CD4-positive, alpha-beta memory T cell (primary cell): ENCODE measurements around the gene CTNNA2. TPM values are rescaled to one million over a fixed set of nuclear protein-coding genes. Genes with fewer than 3 reads are reported as not detected.
A peak's percentile ranks its signal among the peaks of the same experiment; 100 is the strongest.

Experiments used
- CTCF ChIA-PET: fragments of 350-600 bp; sonication (Branson Sonifier 250); formaldehyde crosslinking; loops from one replicate; lab custom pipeline; 2021; ENCODE audit warnings: inconsistent platforms; ENCODE audit not compliant: partially characterized antibody; lab: Charles Lee
- POLR2A ChIA-PET: fragments of 350-600 bp; sonication (Branson Sonifier 250); formaldehyde crosslinking; loops from one replicate; lab custom pipeline; 2021; ENCODE audit not compliant: partially characterized antibody; lab: Charles Lee
- DNase-seq, 5 donors: peaks; one replicate each; pipeline versions ENCODE4 v3.0.0 to v3.0.0-alpha.2; 2020 to 2022; ENCODE audit warnings: mixed read lengths in 1 of 5
- H3K27ac ChIP-seq: one replicate; pipeline ENCODE4 v1.7.0; 2013; ENCODE audit warnings: low read depth, low read length
- H3K27me3 ChIP-seq: 2 replicates; pipeline ENCODE4 v1.7.0; 2013; ENCODE audit warnings: mild to moderate bottlenecking, low read length, moderate library complexity; ENCODE audit not compliant: insufficient read depth
- H3K36me3 ChIP-seq: 2 replicates; pipeline ENCODE4 v1.7.0; 2013; ENCODE audit warnings: mild to moderate bottlenecking, low read length, moderate library complexity; ENCODE audit not compliant: insufficient read depth
- H3K4me1 ChIP-seq: 2 replicates; pipeline ENCODE4 v1.7.0; 2013; ENCODE audit warnings: mild to moderate bottlenecking, low read length, moderate library complexity; ENCODE audit not compliant: insufficient read depth
- H3K4me3 ChIP-seq, 2 donors: one replicate each; pipeline ENCODE4 v1.7.0; 2013; ENCODE audit warnings: low read length in 2 of 2, mild to moderate bottlenecking in 1 of 2
- H3K9me3 ChIP-seq, 2 donors: one replicate each; pipeline ENCODE4 v1.7.0; 2013; ENCODE audit warnings: low read length in 2 of 2, control low read depth in 1 of 2; ENCODE audit not compliant: control insufficient read depth in 1 of 2
- H3K27ac Mint-ChIP-seq, 7 donors: one replicate each; pipeline ENCODE4 v1.8.0; 2020 to 2021; ENCODE audit warnings: mixed read lengths in 7 of 7, mild to moderate bottlenecking in 6 of 7, inconsistent platforms in 3 of 7, moderate library complexity in 3 of 7
- H3K27me3 Mint-ChIP-seq, 2 donors: one replicate each; pipeline ENCODE4 v1.8.0; 2020 to 2021; ENCODE audit warnings: mixed read lengths in 2 of 2
- H3K36me3 Mint-ChIP-seq, 2 donors: one replicate each; pipeline ENCODE4 v1.8.0; 2020 to 2021; ENCODE audit warnings: mixed read lengths in 2 of 2, inconsistent platforms in 1 of 2, mild to moderate bottlenecking in 1 of 2
- H3K4me1 Mint-ChIP-seq, 4 donors: one replicate each; pipeline ENCODE4 v1.8.0; 2020 to 2021; ENCODE audit warnings: mixed read lengths in 4 of 4, mild to moderate bottlenecking in 1 of 4
- H3K4me3 Mint-ChIP-seq, 8 donors: one replicate each; pipeline ENCODE4 v1.8.0; 2020 to 2021; ENCODE audit warnings: mixed read lengths in 8 of 8, mild to moderate bottlenecking in 7 of 8, moderate library complexity in 6 of 8, inconsistent platforms in 3 of 8
- H3K9me3 Mint-ChIP-seq, 8 donors: one replicate each; pipeline ENCODE4 v1.8.0; 2020 to 2021; ENCODE audit warnings: mixed read lengths in 8 of 8, mild to moderate bottlenecking in 5 of 8, inconsistent platforms in 3 of 8, moderate library complexity in 1 of 8
- intact Hi-C: fragments of 100-400 bp; cut with micrococcal nuclease; formaldehyde crosslinking; loops from one replicate; pipeline ENCODE4 v1.15.1; 2023
- polyA plus RNA-seq, 2 donors: library from polyadenylated mRNA; unstranded; fragments of 300-500 nt; fragmentation: Illumina TruSeq; gene quantifications; one replicate each; pipeline ENCODE4 v1.2.3, GENCODE V29; 2021
- total RNA-seq, 2 experiments: library from RNA; stranded (reverse); gene quantifications; one replicate each; pipeline ENCODE4 v1.2.3, GENCODE V29; 2021

The CTNNA2 gene
- total and polyA plus RNA-seq, 4 experiments from 2014 or later, result not detected

- intact Hi-C loops, result no loop called here
- no peaks in the 10 kb centered on the region for H3K4me1 ChIP-seq
- CTCF ChIA-PET, result no interaction called here
- POLR2A ChIA-PET, result no interaction called here
- no peaks in the 10 kb centered on the region for H3K27me3 Mint-ChIP-seq
- no peaks in the 10 kb centered on the region for H3K36me3 ChIP-seq
- no peak overlapping the region for H3K4me3 Mint-ChIP-seq
- no peaks in the 10 kb centered on the region for H3K36me3 Mint-ChIP-seq
- no peak overlapping the region for H3K27ac ChIP-seq
- H3K27ac Mint-ChIP-seq, result no peak overlapping the region
- H3K4me1 Mint-ChIP-seq, result no peaks in the 10 kb centered on the region
- H3K27me3 ChIP-seq, result no peaks in the 10 kb centered on the region
- no peak overlapping the region for H3K4me3 ChIP-seq
- DNase-seq, result no peak
- H3K9me3 Mint-ChIP-seq, result peaks cover 0 to 32% (median 15%) of the 10 kb centered on the region in 8 donors
- no peaks in the 10 kb centered on the region for H3K9me3 ChIP-seq
Measured at GRCh38 chr2:80496775-80497174, 983.9 kb downstream of the CTNNA2 start.

- Histone ChIP-seq H3K4me1 (no peaks in the 10 kb centered on the region), H3K36me3 (no peaks in the 10 kb centered on the region), H3K27me3 (no peaks in the 10 kb centered on the region), H3K27ac (no peak overlapping the region), H3K4me3 (no peak overlapping the region), H3K9me3 (peaks cover 0 to under 1% of the 10 kb centered on the region in 2 donors)
- H3K4me3 Mint-ChIP-seq, result no peak overlapping the region
- intact Hi-C loops, result no loop called here
- H3K27ac Mint-ChIP-seq, result no peak overlapping the region
- no peaks in the 10 kb centered on the region for H3K27me3 Mint-ChIP-seq
- H3K9me3 Mint-ChIP-seq, result peaks cover 0 to 21% (median 8%) of the 10 kb centered on the region in 8 donors
- ChIA-PET POLR2A (no interaction called here), CTCF (no interaction called here)
- DNase-seq, result no peak
- no peaks in the 10 kb centered on the region for H3K36me3 Mint-ChIP-seq
- H3K4me1 Mint-ChIP-seq, result no peaks in the 10 kb centered on the region
Measured at GRCh38 chr2:80499095-80499494, 986.2 kb downstream of the CTNNA2 start.

- H3K36me3 Mint-ChIP-seq, result no peaks in the 10 kb centered on the region
- Histone ChIP-seq H3K4me1 (no peaks in the 10 kb centered on the region), H3K4me3 (no peak overlapping the region), H3K27ac (no peak overlapping the region), H3K9me3 (peaks cover 0 to 3% of the 10 kb centered on the region in 2 donors), H3K27me3 (no peaks in the 10 kb centered on the region), H3K36me3 (no peaks in the 10 kb centered on the region)
- ChIA-PET POLR2A (no interaction called here), CTCF (no interaction called here)
- no peak overlapping the region for H3K27ac Mint-ChIP-seq
- intact Hi-C loops, result no loop called here
- H3K4me1 Mint-ChIP-seq, result no peaks in the 10 kb centered on the region
- DNase-seq, result no peak
- H3K4me3 Mint-ChIP-seq, result no peak overlapping the region
- H3K27me3 Mint-ChIP-seq, result no peaks in the 10 kb centered on the region
- peaks cover 0 to 28% (median 6%) of the 10 kb centered on the region in 8 donors for H3K9me3 Mint-ChIP-seq
Measured at GRCh38 chr2:80501874-80502624, 989.2 kb downstream of the CTNNA2 start.

GRCh38 chr2:80506563-80506962 is 993.7 kb downstream of the CTNNA2 start:
- intact Hi-C loops, result no loop called here
- no peak overlapping the region for H3K27ac Mint-ChIP-seq
- Histone ChIP-seq H3K27ac (no peak overlapping the region), H3K4me3 (no peak overlapping the region), H3K4me1 (no peaks in the 10 kb centered on the region), H3K36me3 (no peaks in the 10 kb centered on the region), H3K9me3 (peaks cover 0 to 3% of the 10 kb centered on the region in 2 donors), H3K27me3 (no peaks in the 10 kb centered on the region)
- no peak for DNase-seq
- no peaks in the 10 kb centered on the region for H3K36me3 Mint-ChIP-seq
- H3K4me3 Mint-ChIP-seq, result no peak overlapping the region
- ChIA-PET CTCF (no interaction called here), POLR2A (no interaction called here)
- no peaks in the 10 kb centered on the region for H3K4me1 Mint-ChIP-seq
- H3K27me3 Mint-ChIP-seq, result no peaks in the 10 kb centered on the region
- peaks cover 3 to 19% (median 10%) of the 10 kb centered on the region in 8 donors for H3K9me3 Mint-ChIP-seq

- no peak overlapping the region for H3K4me3 Mint-ChIP-seq
- POLR2A ChIA-PET, result no interaction called here
- DNase-seq, result no peak
- peaks cover 3 to 22% (median 9%) of the 10 kb centered on the region in 8 donors for H3K9me3 Mint-ChIP-seq
- intact Hi-C loops, result no loop called here
- Histone ChIP-seq H3K9me3 (no peaks in the 10 kb centered on the region), H3K4me1 (no peaks in the 10 kb centered on the region), H3K4me3 (no peak overlapping the region), H3K36me3 (no peaks in the 10 kb centered on the region), H3K27me3 (no peaks in the 10 kb centered on the region), H3K27ac (no peak overlapping the region)
- no peaks in the 10 kb centered on the region for H3K4me1 Mint-ChIP-seq
- peak overlapping the region in 1 of 7 donors; percentile 54 for H3K27ac Mint-ChIP-seq
- CTCF ChIA-PET, result no interaction called here
- H3K27me3 Mint-ChIP-seq, result no peaks in the 10 kb centered on the region
- no peaks in the 10 kb centered on the region for H3K36me3 Mint-ChIP-seq
Measured at GRCh38 chr2:80510716-80511115, 997.9 kb downstream of the CTNNA2 start.

- Histone ChIP-seq H3K4me1 (no peaks in the 10 kb centered on the region), H3K36me3 (no peaks in the 10 kb centered on the region), H3K4me3 (no peak overlapping the region), H3K9me3 (no peaks in the 10 kb centered on the region), H3K27me3 (no peaks in the 10 kb centered on the region), H3K27ac (no peak overlapping the region)
- no peaks in the 10 kb centered on the region for H3K27me3 Mint-ChIP-seq
- no peak for DNase-seq
- intact Hi-C loops, result no loop called here
- H3K4me3 Mint-ChIP-seq, result no peak overlapping the region
- ChIA-PET CTCF (no interaction called here), POLR2A (no interaction called here)
- H3K9me3 Mint-ChIP-seq, result peaks cover 2 to 18% (median 6%) of the 10 kb centered on the region in 8 donors
- H3K36me3 Mint-ChIP-seq, result no peaks in the 10 kb centered on the region
- H3K4me1 Mint-ChIP-seq, result no peaks in the 10 kb centered on the region
- H3K27ac Mint-ChIP-seq, result no peak overlapping the region
Measured at GRCh38 chr2:80515964-80516363, 1003.1 kb downstream of the CTNNA2 start.

- H3K27ac ChIP-seq, result no peak overlapping the region
- ChIA-PET CTCF (no interaction called here), POLR2A (no interaction called here)
- intact Hi-C loops, result no loop called here
- Mint-ChIP-seq H3K4me1 (no peaks in the 10 kb centered on the region), H3K4me3 (no peak overlapping the region), H3K36me3 (no peaks in the 10 kb centered on the region), H3K9me3 (peaks cover 0 to 18% (median 3%) of the 10 kb centered on the region in 8 donors), H3K27me3 (no peaks in the 10 kb centered on the region), H3K27ac (peak overlapping the region in 1 of 7 donors; percentile 38)
- no peaks in the 10 kb centered on the region for H3K9me3 ChIP-seq
- H3K36me3 ChIP-seq, result no peaks in the 10 kb centered on the region
- no peaks in the 10 kb centered on the region for H3K4me1 ChIP-seq
- no peak for DNase-seq
- H3K27me3 ChIP-seq, result no peaks in the 10 kb centered on the region
- no peak overlapping the region for H3K4me3 ChIP-seq
Measured at GRCh38 chr2:80517316-80517715, 1004.5 kb downstream of the CTNNA2 start.
